Measurements from ENCODE around the gene VAC14.

Gene VAC14

GRCh38 chr16:70692130-70692872 is 108.7 kb downstream of the VAC14 start:
- no peak for DNase-seq (ENCODE audit: low read depth)

- DNase-seq (ENCODE audit: low read depth), result peak; percentile 99
Measured at GRCh38 chr16:70691223-70692129, 109.5 kb downstream of the VAC14 start.

- no peak for DNase-seq (ENCODE audit: low read depth)
Measured at GRCh38 chr16:70689970-70690891, 110.7 kb downstream of the VAC14 start.

GRCh38 chr16:70689035-70689969 is 111.7 kb downstream of the VAC14 start:
- no peak for DNase-seq (ENCODE audit: low read depth)

- peak; percentile 35 for DNase-seq (ENCODE audit: low read depth)
Measured at GRCh38 chr16:70688246-70688742, 112.7 kb downstream of the VAC14 start.

- DNase-seq (ENCODE audit: low read depth), result no peak
Measured at GRCh38 chr16:70687671-70688245, 113.2 kb downstream of the VAC14 start.

GRCh38 chr16:70687102-70687511 is 113.9 kb downstream of the VAC14 start:
- no peak for DNase-seq (ENCODE audit: low read depth)

GRCh38 chr16:70686376-70687101 is 114.4 kb downstream of the VAC14 start:
- no peak for DNase-seq (ENCODE audit: low read depth)

- DNase-seq (ENCODE audit: low read depth), result peak; percentile 66
Measured at GRCh38 chr16:70685938-70686375, 115.0 kb downstream of the VAC14 start, which contains the start of gene MTSS2. Gene MTSS2, minus strand, starts transcription at chr16:70686053. Its CDS starts 262 bp downstream, at chr16:70685791.

- no peak for DNase-seq (ENCODE audit: low read depth)
Measured at GRCh38 chr16:70685061-70685937, 115.7 kb downstream of the VAC14 start.

GRCh38 chr16:70684146-70685060 is 116.6 kb downstream of the VAC14 start:
- DNase-seq (ENCODE audit: low read depth), result no peak

GRCh38 chr16:70683146-70683944 is 117.6 kb downstream of the VAC14 start:
- DNase-seq (ENCODE audit: low read depth), result no peak

- no peak for DNase-seq (ENCODE audit: low read depth)
Measured at GRCh38 chr16:70682239-70683145, 118.5 kb downstream of the VAC14 start.

GRCh38 chr16:70681382-70682238 is 119.3 kb downstream of the VAC14 start:
- DNase-seq (ENCODE audit: low read depth), result no peak
